Esophagus muscularis mucosa (tissue), 4 donors: ENCODE data around the gene FAM171A1. TPM values are rescaled to one million over a fixed set of nuclear protein-coding genes. Genes with fewer than 3 reads are reported as not detected.

Experiments
- DNase-seq: peaks from one replicate; pipeline ENCODE4 v3.0.0-alpha.2; 2017; ENCODE audit errors: extremely low spot score
- H3K27ac ChIP-seq, 4 donors: fragments of 200-600 bp; sonication (generic); replicated peaks in 1 of 4; 1 replicate in 3 of 4; 2 replicates in 1 of 4; pipeline ENCODE4 v1.5.1; 2016 to 2019; ENCODE audit warnings: mild to moderate bottlenecking in 1 of 4
- H3K27me3 ChIP-seq, 4 donors: fragments of 200-600 bp; sonication (generic); one replicate each; pipeline versions ENCODE4 v1.5.1 to v1.6.0; 2016 to 2019
- H3K36me3 ChIP-seq, 4 donors: fragments of 200-600 bp; sonication (generic); one replicate each; pipeline ENCODE4 v1.5.1; 2016 to 2019
- H3K4me1 ChIP-seq, 4 donors: fragments of 200-600 bp; sonication (generic); one replicate each; pipeline ENCODE4 v1.5.1; 2016 to 2019
- H3K4me3 ChIP-seq, 4 donors: fragments of 200-600 bp; sonication (generic); 1 replicate in 2 of 4; 2 replicates in 2 of 4; pipeline ENCODE4 v1.5.1; 2016 to 2019; ENCODE audit warnings: mild to moderate bottlenecking in 4 of 4, moderate library complexity in 1 of 4
- H3K9me3 ChIP-seq, 4 donors: fragments of 200-600 bp; sonication (generic); 1 replicate in 3 of 4; 2 replicates in 1 of 4; pipeline ENCODE4 v1.5.1; 2016 to 2019
- EP300 ChIP-seq: sonication (generic); formaldehyde crosslinking; IDR thresholded peaks from one replicate; pipeline ENCODE4 v1.6.1; 2017; ENCODE audit warnings: antibody characterized with exemption
- POLR2A ChIP-seq: fragments of 450-650 bp; IDR thresholded peaks from one replicate; pipeline ENCODE4 v1.6.1; 2017; ENCODE audit warnings: antibody characterized with exemption, moderate library complexity, mild to moderate bottlenecking, low read depth
- POLR2AphosphoS5 ChIP-seq, 2 donors: sonication (generic); formaldehyde crosslinking; IDR thresholded peaks; one replicate each; pipeline ENCODE4 v1.6.1; 2017; ENCODE audit warnings: antibody characterized with exemption in 2 of 2
- WGBS: methylation state at CpG from one replicate; pipeline ENCODE4 v1.1.5; 2018; 5-methylcytosine and 5-hydroxymethylcytosine counted together
- intact Hi-C: fragments of 100-400 bp; cut with DNase I; formaldehyde crosslinking; loops from one replicate; pipeline ENCODE4 v1.15.1; 2023
- total RNA-seq, 4 donors: library from RNA; depleted of rRNA; stranded (reverse); fragments of >200 nt; gene quantifications; one replicate each; pipeline versions ENCODE4 v1.1.0 to v1.2.1, GENCODE V29; 2016
- TF ChIP-seq, protein P1 (sequence below), 3 experiments: fragments of 200-600 bp in 2 of 3; fragments of 450-650 bp in 1 of 3; sonication (generic) in 2 of 3; IDR thresholded peaks; one replicate each; pipeline ENCODE4 v1.5.1; 2017 to 2019; ENCODE audit warnings: antibody characterized with exemption in 3 of 3, mild to moderate bottlenecking in 2 of 3, moderate library complexity in 1 of 3

The FAM171A1 gene
- total RNA-seq, 4 donors from 2014 or later = 7.1 to 15.0 (median 12.6) TPM

DNA sequence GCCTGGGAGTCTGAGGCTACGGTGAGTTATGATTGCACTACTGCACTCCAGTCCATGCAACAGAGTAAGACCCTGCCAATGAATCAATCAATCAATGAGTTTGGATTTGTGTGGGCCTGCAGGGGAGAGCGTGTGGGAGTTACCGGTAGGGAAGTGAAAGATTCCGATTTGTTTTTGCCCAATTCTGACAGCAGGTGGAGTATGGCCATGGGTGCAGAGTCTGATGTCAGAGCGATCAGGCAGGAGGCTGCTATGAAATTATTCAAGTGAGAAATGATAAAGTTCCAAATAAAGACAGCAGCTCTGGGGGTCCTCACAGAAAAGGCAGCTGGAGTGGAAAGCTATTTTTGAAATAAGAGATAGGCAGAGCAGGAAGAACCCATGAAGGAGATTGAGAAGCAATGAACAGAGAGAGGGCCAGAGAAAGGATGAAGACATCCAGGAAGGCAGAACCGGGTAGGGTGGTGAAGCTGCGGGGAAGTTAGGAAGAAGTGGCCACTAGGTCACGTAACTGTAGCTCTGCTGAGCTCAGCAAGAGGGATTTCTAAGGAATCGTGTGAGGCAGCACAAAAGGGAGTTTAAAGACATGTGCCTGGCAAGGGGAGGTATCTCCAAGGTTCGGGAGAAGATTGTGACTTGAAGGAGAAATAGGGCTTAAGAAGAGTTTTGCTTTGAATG is 108.9 kb downstream of the FAM171A1 start:
- Histone ChIP-seq H3K4me3 (no peak overlapping the region), H3K9me3 (no peaks in the 10 kb centered on the region), H3K36me3 (peaks cover 0 to 7% (median 3%) of the 10 kb centered on the region in 4 donors), H3K27me3 (no peaks in the 10 kb centered on the region), H3K27ac (no peak overlapping the region), H3K4me1 (peaks cover 0 to 6% (median 0%) of the 10 kb centered on the region in 4 donors)
- TF ChIP-seq POLR2AphosphoS5 (IDR thresholded peaks at IDR 0.05) (no peak), POLR2A (no peak), EP300 (no peak)
- TF ChIP-seq, protein P1, sequence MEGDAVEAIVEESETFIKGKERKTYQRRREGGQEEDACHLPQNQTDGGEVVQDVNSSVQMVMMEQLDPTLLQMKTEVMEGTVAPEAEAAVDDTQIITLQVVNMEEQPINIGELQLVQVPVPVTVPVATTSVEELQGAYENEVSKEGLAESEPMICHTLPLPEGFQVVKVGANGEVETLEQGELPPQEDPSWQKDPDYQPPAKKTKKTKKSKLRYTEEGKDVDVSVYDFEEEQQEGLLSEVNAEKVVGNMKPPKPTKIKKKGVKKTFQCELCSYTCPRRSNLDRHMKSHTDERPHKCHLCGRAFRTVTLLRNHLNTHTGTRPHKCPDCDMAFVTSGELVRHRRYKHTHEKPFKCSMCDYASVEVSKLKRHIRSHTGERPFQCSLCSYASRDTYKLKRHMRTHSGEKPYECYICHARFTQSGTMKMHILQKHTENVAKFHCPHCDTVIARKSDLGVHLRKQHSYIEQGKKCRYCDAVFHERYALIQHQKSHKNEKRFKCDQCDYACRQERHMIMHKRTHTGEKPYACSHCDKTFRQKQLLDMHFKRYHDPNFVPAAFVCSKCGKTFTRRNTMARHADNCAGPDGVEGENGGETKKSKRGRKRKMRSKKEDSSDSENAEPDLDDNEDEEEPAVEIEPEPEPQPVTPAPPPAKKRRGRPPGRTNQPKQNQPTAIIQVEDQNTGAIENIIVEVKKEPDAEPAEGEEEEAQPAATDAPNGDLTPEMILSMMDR (IDR thresholded peaks at IDR 0.05) = peak in 2 of 3 experiments; percentile 25 to 31
- intact Hi-C loops = loop anchor here (10.0 kb wide), 1 partner anchor 103 kb away; no protein-coding TSS in a partner anchor
- no peak for DNase-seq
- WGBS = 50% methylated on average over 10 of the region's 10 CpGs

DNA sequence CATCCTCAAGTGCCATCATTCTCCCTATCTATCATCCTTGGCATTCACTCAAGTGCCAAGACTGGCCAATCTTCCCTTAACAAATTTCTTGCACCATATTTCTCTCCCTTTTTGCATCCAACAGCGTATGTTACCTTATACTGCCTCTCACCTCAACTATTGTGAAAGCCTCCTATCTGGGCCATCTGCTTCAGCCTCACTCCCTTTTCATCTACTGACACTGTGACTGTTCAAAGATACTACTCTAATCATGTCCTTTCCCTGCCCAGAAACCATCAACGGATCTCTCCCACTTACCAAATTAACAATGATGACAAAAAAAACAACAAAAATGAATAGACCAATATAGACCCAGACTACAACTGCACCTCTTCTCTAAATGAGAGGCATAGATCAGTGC is 112.0 kb downstream of the FAM171A1 start:
- Histone ChIP-seq H3K27ac (no peak overlapping the region), H3K4me1 (peaks cover 0 to 6% (median 3%) of the 10 kb centered on the region in 4 donors), H3K27me3 (no peaks in the 10 kb centered on the region), H3K4me3 (no peak overlapping the region), H3K9me3 (no peaks in the 10 kb centered on the region), H3K36me3 (no peaks in the 10 kb centered on the region)
- intact Hi-C loops = no loop called here
- TF ChIP-seq EP300 (no peak), POLR2AphosphoS5 (IDR thresholded peaks at IDR 0.05) (no peak), POLR2A (no peak)
- TF ChIP-seq, protein P1 (IDR thresholded peaks at IDR 0.05) = no peak
- no peak for DNase-seq
- WGBS = 98% methylated on average over 2 of the region's 2 CpGs

DNA sequence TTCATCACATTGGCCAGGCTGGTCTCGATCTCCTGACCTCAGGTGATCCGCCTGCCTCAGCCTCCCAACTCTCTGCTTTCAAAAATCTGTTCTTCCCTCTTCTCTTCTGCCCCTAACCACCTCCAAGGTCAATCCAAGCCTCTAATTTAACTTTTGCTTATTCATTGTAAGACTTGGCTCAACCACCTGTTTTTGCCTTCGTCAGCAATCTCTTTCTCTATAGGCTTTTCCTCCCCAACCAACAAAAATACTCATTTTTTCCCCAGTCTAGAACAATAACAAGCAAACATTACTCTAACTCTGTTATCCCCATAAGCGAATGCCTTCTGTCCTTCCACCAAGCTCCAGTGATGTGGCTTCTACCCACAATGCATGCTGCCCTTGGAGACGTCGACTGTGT is 112.8 kb downstream of the FAM171A1 start:
- no peak for TF ChIP-seq EP300
- TF ChIP-seq, protein P1 (IDR thresholded peaks at IDR 0.05) = no peak
- H3K4me3 ChIP-seq = no peak overlapping the region
- H3K9me3 ChIP-seq = no peaks in the 10 kb centered on the region
- intact Hi-C loops = no loop called here
- peaks cover 0 to 6% (median 4%) of the 10 kb centered on the region in 4 donors for H3K4me1 ChIP-seq
- no peak for DNase-seq
- no peak overlapping the region for H3K27ac ChIP-seq
- H3K27me3 ChIP-seq = no peaks in the 10 kb centered on the region
- 93% methylated on average over 6 of the region's 6 CpGs for WGBS
- H3K36me3 ChIP-seq = no peaks in the 10 kb centered on the region

DNA sequence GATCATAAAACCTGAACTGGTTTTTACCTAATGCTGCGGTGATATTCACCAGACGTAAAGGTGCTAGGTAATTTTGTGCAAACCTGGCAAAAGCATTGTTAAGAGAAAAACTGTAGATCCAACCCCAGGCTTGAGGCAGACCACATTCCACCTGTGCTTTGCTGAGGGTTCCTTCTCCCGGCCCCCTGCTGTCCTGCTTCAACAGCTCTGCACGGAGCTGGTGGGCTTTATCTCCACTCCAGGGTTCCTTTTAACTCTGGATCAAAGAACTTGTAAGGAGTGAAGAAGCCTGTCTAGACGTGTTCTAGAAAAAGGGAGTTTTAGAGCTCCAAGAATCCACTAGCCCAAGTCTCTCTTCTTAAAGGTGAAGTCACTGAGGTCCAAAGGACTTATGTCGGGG is 115.1 kb downstream of the FAM171A1 start:
- intact Hi-C loops = no loop called here
- WGBS = 89% methylated on average over 6 of the region's 6 CpGs
- no peak overlapping the region for H3K4me3 ChIP-seq
- H3K36me3 ChIP-seq = no peaks in the 10 kb centered on the region
- peaks cover 0 to 6% (median 1%) of the 10 kb centered on the region in 4 donors for H3K4me1 ChIP-seq
- H3K27me3 ChIP-seq = no peaks in the 10 kb centered on the region
- no peak for TF ChIP-seq POLR2A
- TF ChIP-seq, protein P1 (IDR thresholded peaks at IDR 0.05) = no peak
- TF ChIP-seq POLR2AphosphoS5 (IDR thresholded peaks at IDR 0.05) = no peak
- TF ChIP-seq EP300 = no peak
- DNase-seq = no peak
- no peaks in the 10 kb centered on the region for H3K9me3 ChIP-seq
- H3K27ac ChIP-seq = no peak overlapping the region
